ENCODE results near the gene IL36RN.

- no peak for TF ChIP-seq EZH2 (IDR thresholded peaks at IDR 0.05; ENCODE audit: low read depth)
- TF ChIP-seq CTCF (conservative IDR thresholded peaks at IDR 0.05): no peak
These were observed 30.9 kb downstream of the IL36RN start for GRCh38 chr2:113089916-113090315.
